Osteoblast (primary cell): Measurements from ENCODE around the gene KCNQ1. TPM values are rescaled to one million over a fixed set of nuclear protein-coding genes. Genes with fewer than 3 reads are reported as not detected.

Source experiments
- DNase-seq: peaks from one replicate; pipeline ENCODE4 v3.0.0; 2011; ENCODE audit warnings: low spot score, mixed read lengths; ENCODE audit not compliant: insufficient read length; ENCODE audit errors: missing footprints
- H2AFZ ChIP-seq: 2 replicates; pipeline ENCODE4 v1.6.0; 2011; ENCODE audit warnings: mild to moderate bottlenecking, low read length
- H3K27ac ChIP-seq: 2 replicates; pipeline ENCODE4 v1.5.1; 2011; ENCODE audit warnings: mild to moderate bottlenecking, low read depth, low read length, moderate library complexity
- H3K27me3 ChIP-seq: 2 replicates; pipeline ENCODE4 v1.6.0; 2012; ENCODE audit warnings: mild to moderate bottlenecking, control low read depth, inconsistent platforms, low read length, moderate library complexity; ENCODE audit not compliant: insufficient read depth
- H3K36me3 ChIP-seq: 2 replicates; pipeline ENCODE4 v1.5.1; 2011; ENCODE audit warnings: mild to moderate bottlenecking, low read length, control low read depth, moderate library complexity; ENCODE audit not compliant: insufficient read depth
- H3K4me1 ChIP-seq: 2 replicates; pipeline ENCODE4 v1.5.1; 2011; ENCODE audit warnings: mild to moderate bottlenecking, low read length, control low read depth, moderate library complexity; ENCODE audit not compliant: insufficient read depth
- H3K4me2 ChIP-seq: 2 replicates; pipeline ENCODE4 v1.6.0; 2011; ENCODE audit warnings: mild to moderate bottlenecking, low read length; ENCODE audit not compliant: insufficient read depth
- H3K4me3 ChIP-seq: fragments of 200-600 bp; sonication (generic); 3 replicates; pipeline ENCODE4 v1.5.1; 2012; ENCODE audit warnings: mild to moderate bottlenecking, low read length, inconsistent platforms; ENCODE audit not compliant: insufficient read depth
- H3K79me2 ChIP-seq: 2 replicates; pipeline ENCODE4 v1.6.0; 2012; ENCODE audit warnings: mild to moderate bottlenecking, low read length, control low read depth, inconsistent platforms; ENCODE audit not compliant: insufficient read depth
- H3K9me3 ChIP-seq: 2 replicates; pipeline ENCODE4 v1.5.1; 2011; ENCODE audit warnings: low read depth, low read length, control low read depth
- H4K20me1 ChIP-seq: 2 replicates; pipeline ENCODE4 v1.6.0; 2012; ENCODE audit warnings: mild to moderate bottlenecking, low read length, control low read depth; ENCODE audit not compliant: insufficient read depth
- CTCF ChIP-seq: IDR thresholded peaks from 2 replicates; pipeline ENCODE4 v1.5.1; 2011; ENCODE audit warnings: mild to moderate bottlenecking, low read depth, low read length, moderate library complexity; ENCODE audit errors: extremely low read depth
- total RNA-seq: library from RNA; depleted of rRNA; stranded (reverse); fragments of >200 nt; gene quantifications from 2 replicates; pipeline ENCODE4 v1.2.3, GENCODE V29; 2012

The KCNQ1 gene
- total RNA-seq, 1 donor = not detected

GRCh38 chr11:2833716-2834502, 389.1 kb downstream of the KCNQ1 start:
- Histone ChIP-seq H3K4me3 (no peak overlapping the region), H3K9me3 (no peaks in the 10 kb centered on the region), H3K36me3 (no peaks in the 10 kb centered on the region), H2AFZ (no peak overlapping the region), H3K27me3 (peaks cover 11% of the 10 kb centered on the region), H3K27ac (no peak overlapping the region), H3K79me2 (no peaks in the 10 kb centered on the region), H3K4me1 (no peaks in the 10 kb centered on the region), H4K20me1 (no peaks in the 10 kb centered on the region), H3K4me2 (no peak overlapping the region)
- DNase-seq = no peak
- TF ChIP-seq CTCF = no peak

DNA sequence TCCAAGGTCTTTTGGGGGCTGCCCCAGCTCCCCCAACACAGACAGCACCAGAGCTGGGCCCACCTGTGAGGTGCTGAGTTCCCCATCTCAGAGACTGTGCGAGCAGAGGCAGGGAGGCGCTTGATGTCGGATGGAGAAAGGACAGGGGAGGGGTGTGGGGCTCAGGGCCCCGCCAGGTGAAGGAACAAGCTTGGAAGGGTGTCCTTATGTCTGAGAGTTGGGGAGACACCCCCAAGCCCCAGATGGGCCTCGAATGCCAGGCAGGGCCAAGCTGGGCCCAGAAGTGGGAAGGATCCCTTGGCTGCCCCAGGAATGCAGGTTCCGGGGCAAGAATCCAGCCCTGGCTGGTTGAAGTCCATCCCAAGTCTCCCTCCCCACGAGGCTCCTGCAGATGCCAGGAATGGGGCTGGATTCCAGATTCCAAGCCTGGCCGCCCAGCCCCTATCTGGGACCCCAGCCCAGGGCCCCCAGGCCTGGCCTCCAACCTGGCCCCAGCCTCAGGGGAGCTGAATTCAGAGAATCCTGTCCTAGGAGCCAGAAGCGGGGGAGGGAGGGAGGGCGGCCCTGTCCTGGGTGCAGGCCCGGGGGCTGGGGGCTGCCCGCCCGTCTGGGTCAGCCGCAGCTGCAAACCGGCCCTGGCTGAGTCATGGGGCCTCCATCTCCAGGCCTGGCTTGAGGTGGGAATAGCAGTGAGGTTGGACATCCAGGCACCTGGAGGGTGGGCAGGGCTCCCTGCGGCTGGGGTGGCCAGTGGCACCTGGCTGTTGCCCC, 389.9 kb downstream of the KCNQ1 start:
- no peaks in the 10 kb centered on the region for H3K4me1 ChIP-seq
- no peaks in the 10 kb centered on the region for H3K79me2 ChIP-seq
- H3K4me3 ChIP-seq = no peak overlapping the region
- no peaks in the 10 kb centered on the region for H3K9me3 ChIP-seq
- no peak overlapping the region for H2AFZ ChIP-seq
- no peaks in the 10 kb centered on the region for H3K36me3 ChIP-seq
- no peak overlapping the region for H3K4me2 ChIP-seq
- peaks cover 11% of the 10 kb centered on the region for H3K27me3 ChIP-seq
- no peak for TF ChIP-seq CTCF
- DNase-seq = no peak
- H4K20me1 ChIP-seq = no peaks in the 10 kb centered on the region
- no peak overlapping the region for H3K27ac ChIP-seq

GRCh38 chr11:2835296-2835695, 390.5 kb downstream of the KCNQ1 start:
- no peak overlapping the region for H3K4me2 ChIP-seq
- H3K9me3 ChIP-seq = no peaks in the 10 kb centered on the region
- no peak overlapping the region for H3K4me3 ChIP-seq
- H3K4me1 ChIP-seq = no peaks in the 10 kb centered on the region
- no peak for DNase-seq
- peaks cover 14% of the 10 kb centered on the region for H3K27me3 ChIP-seq
- no peaks in the 10 kb centered on the region for H3K79me2 ChIP-seq
- no peaks in the 10 kb centered on the region for H3K36me3 ChIP-seq
- H3K27ac ChIP-seq = no peak overlapping the region
- no peak for TF ChIP-seq CTCF
- no peak overlapping the region for H2AFZ ChIP-seq
- H4K20me1 ChIP-seq = no peaks in the 10 kb centered on the region

- H3K79me2 ChIP-seq = no peaks in the 10 kb centered on the region
- H4K20me1 ChIP-seq = no peaks in the 10 kb centered on the region
- H3K4me1 ChIP-seq = no peaks in the 10 kb centered on the region
- H3K27me3 ChIP-seq = peaks cover 14% of the 10 kb centered on the region
- H2AFZ ChIP-seq = no peak overlapping the region
- H3K36me3 ChIP-seq = no peaks in the 10 kb centered on the region
- no peak overlapping the region for H3K4me3 ChIP-seq
- no peak for TF ChIP-seq CTCF
- H3K4me2 ChIP-seq = no peak overlapping the region
- H3K9me3 ChIP-seq = no peaks in the 10 kb centered on the region
- H3K27ac ChIP-seq = no peak overlapping the region
- no peak for DNase-seq
Measured at GRCh38 chr11:2835751-2836150, 390.9 kb downstream of the KCNQ1 start.
